ENCODE measurements around the gene RBFOX1. TPM values are rescaled to one million over a fixed set of nuclear protein-coding genes. Genes with fewer than 3 reads are reported as not detected.
"Not testable (repeated sequence)": the region's sequence is repeated elsewhere in the genome, so short reads cannot be mapped to it uniquely, and the experiment has no call there.

RBFOX1 gene
- total RNA-seq, 1 donor: not detected

DNA sequence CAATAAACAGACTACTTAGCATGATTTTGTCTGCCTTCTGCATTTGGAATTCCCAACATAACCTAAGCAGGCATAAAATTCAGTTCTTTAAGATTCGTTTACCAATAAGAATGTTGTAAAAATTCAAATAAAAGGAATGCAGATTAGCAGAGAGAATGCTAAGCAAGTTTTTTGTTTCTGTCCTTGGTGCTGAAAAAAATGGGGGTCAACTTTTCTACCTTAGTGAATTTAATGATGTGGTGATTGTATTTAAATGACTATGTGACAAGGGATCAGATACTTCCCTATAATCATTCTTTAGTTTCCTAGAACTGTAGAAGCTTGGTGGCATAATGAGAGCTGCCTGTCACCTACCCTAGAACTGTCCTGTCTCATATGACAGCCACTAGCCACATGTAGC lies 159.5 kb downstream of the RBFOX1 start:
- no peak for DNase-seq (ENCODE audit: low read depth)
- TF ChIP-seq, protein P1, sequence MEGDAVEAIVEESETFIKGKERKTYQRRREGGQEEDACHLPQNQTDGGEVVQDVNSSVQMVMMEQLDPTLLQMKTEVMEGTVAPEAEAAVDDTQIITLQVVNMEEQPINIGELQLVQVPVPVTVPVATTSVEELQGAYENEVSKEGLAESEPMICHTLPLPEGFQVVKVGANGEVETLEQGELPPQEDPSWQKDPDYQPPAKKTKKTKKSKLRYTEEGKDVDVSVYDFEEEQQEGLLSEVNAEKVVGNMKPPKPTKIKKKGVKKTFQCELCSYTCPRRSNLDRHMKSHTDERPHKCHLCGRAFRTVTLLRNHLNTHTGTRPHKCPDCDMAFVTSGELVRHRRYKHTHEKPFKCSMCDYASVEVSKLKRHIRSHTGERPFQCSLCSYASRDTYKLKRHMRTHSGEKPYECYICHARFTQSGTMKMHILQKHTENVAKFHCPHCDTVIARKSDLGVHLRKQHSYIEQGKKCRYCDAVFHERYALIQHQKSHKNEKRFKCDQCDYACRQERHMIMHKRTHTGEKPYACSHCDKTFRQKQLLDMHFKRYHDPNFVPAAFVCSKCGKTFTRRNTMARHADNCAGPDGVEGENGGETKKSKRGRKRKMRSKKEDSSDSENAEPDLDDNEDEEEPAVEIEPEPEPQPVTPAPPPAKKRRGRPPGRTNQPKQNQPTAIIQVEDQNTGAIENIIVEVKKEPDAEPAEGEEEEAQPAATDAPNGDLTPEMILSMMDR (IDR thresholded peaks at IDR 0.05; ENCODE audit: insufficient read depth, low read depth, low read length): no peak
- no peak overlapping the region for H3K4me3 ChIP-seq (ENCODE audit: low read depth, low read length)

DNA sequence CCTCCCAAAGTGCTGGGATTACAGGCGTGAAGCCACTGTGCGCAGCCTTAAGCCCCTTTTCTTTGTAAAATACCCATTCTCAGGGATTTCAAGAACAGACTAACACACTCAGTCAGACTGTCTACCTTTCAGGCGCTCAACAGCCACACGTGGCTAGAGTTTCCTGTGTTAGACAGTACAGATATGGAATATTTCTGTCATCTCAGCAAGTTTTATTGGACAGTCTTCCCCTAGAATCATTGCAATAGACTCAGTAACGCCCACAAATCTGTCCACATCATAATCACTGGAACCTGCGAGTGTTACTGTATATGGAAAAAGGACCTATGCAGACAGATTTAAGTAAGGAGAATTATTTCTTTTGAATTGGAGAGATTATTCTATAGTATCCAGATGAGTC lies 160.5 kb downstream of the RBFOX1 start:
- TF ChIP-seq, protein P1 (IDR thresholded peaks at IDR 0.05; ENCODE audit: insufficient read depth, low read depth, low read length): no peak
- H3K4me3 ChIP-seq (ENCODE audit: low read depth, low read length): no peak overlapping the region
- no peak for DNase-seq (ENCODE audit: low read depth)

DNA sequence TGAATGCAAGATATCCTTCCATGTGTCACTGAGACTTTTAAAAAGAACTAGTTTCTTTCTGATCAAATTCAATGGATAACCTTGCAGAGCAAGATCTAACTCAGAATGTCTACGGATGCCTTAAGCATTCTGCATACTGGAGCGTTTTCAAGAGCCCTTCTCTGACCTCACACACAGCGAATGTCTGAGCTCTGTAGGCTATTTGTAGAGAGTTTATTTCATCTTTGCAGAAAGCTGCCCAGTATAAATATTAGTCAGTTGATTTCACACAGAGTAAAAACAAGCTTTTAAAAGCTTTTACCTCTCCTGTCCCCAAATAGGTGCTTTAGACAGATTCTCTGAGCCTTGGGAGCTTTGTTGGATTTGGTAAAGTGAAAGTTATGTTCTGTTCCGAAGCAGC lies 165.0 kb downstream of the RBFOX1 start:
- DNase-seq (ENCODE audit: low read depth): no peak
- H3K4me3 ChIP-seq (ENCODE audit: low read depth, low read length): no peak overlapping the region
- TF ChIP-seq, protein P1 (IDR thresholded peaks at IDR 0.05; ENCODE audit: insufficient read depth, low read depth, low read length): no peak

DNA sequence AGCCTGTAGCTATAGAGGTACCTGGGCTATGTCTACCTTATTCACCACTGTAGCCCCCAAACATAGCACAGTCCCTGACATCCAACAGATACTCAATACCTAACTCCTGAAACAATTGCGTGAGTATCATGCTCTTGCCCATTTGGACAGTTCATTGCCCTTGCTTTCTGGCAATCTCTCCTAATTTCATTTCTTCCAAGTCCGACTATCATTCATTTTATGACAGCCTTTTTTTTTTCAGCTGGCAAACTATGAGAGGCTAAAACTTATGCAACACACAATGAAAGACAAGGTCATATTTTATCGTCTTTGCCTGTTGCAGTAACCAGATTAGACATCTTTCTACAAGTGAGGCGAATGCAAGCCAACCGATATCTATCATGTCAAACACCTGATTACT lies 169.2 kb downstream of the RBFOX1 start:
- H3K4me3 ChIP-seq (ENCODE audit: low read depth, low read length): no peak overlapping the region
- TF ChIP-seq, protein P1 (IDR thresholded peaks at IDR 0.05; ENCODE audit: insufficient read depth, low read depth, low read length): no peak
- no peak for DNase-seq (ENCODE audit: low read depth)

DNA sequence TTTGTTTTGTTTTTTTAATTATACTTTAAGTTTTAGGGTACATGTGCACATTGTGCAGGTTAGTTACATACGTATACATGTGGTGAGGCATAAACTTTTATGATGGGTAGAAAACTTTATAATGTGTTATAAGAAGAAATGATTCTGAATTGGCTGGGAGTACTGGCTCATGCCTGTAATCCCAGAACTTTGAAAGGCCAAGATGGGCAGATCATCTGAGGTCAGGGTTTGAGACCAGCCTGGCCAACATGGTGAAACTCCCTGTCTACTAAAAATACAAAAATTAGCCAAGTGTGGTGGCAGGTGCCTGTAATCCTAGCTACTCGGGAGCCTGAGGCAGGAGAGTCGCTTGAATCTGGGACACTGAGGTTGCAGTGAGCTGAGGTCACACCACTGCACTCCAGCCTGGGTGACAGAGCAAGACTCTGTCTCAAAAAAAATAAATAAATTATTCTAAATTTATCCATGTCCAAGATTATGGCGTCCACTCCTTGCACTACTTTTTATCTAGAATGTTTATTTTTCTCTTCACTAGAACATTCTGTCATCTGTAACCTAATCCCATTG lies 170.0 kb downstream of the RBFOX1 start:
- not testable (repeated sequence) for DNase-seq (ENCODE audit: low read depth); H3K4me3 ChIP-seq (ENCODE audit: low read depth, low read length)

DNA sequence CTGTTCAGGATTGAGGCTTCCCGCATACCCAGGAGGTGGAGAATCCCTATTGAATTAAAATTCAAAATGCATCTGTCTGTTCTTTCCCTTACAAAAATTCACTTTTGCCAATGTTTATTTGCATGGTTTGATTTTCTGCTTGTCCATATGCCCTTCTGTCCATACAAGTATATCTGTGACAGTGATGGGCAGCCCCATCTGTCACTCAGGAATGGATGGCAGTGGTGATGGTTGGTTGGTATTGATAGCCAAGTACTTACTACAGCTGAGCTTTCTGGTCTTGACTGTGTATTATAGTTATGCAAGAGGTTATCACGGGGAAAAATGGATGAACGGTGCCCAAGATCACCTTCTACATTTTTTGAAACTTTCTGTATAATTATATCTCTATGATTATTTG lies 171.0 kb downstream of the RBFOX1 start:
- TF ChIP-seq, protein P1 (IDR thresholded peaks at IDR 0.05; ENCODE audit: insufficient read depth, low read depth, low read length): no peak
- H3K4me3 ChIP-seq (ENCODE audit: low read depth, low read length): no peak overlapping the region
- DNase-seq (ENCODE audit: low read depth): no peak

DNA sequence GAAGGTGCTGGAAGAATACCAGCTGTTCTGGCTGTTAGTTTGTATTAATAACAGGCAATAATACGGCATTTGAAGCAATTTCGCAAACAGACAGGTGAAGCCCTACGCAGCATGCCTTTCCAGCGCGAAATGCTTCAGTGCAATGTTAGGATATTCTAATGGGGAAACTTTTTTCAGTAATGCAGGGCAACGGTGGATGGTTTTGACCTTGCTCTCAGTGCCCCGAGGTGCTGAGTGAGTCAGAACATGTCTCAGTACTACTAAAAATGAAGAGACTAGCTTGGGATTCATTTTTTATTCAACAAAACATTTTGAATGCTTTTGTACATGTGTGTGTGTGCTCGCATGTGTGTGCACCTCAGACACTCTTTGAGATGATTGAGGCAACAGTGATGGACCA lies 172.2 kb downstream of the RBFOX1 start:
- DNase-seq (ENCODE audit: low read depth): no peak
- no peak overlapping the region for H3K4me3 ChIP-seq (ENCODE audit: low read depth, low read length)
- TF ChIP-seq, protein P1 (IDR thresholded peaks at IDR 0.05; ENCODE audit: insufficient read depth, low read depth, low read length): no peak
